ENCODE measurements around the gene MGRN1. TPM values are rescaled to one million over a fixed set of nuclear protein-coding genes. Genes with fewer than 3 reads are reported as not detected.

MGRN1 gene
- total RNA-seq, 2 donors from 2014 or later = 56.0 to 64.5 TPM

GRCh38 chr16:4677994-4678393, 53.4 kb downstream of the MGRN1 start:
- H3K4me3 ChIP-seq = no peak overlapping the region
- H3K36me3 ChIP-seq = peaks cover 40% of the 10 kb centered on the region
- no peak overlapping the region for H3K27ac ChIP-seq
- no peaks in the 10 kb centered on the region for H3K4me1 ChIP-seq (ENCODE audit: control insufficient read depth in 1 of 2, low read depth in 2 of 2)
- H3K27me3 ChIP-seq (replicated peaks; ENCODE audit: insufficient read depth) = no peaks in the 10 kb centered on the region
- H3K9me3 ChIP-seq = no peaks in the 10 kb centered on the region
- no peak for ATAC-seq (ENCODE audit: insufficient number of reproducible peaks, low FRiP score, low read depth)
- no peak for DNase-seq (ENCODE audit: low spot score)
- no peak for TF ChIP-seq CTCF (IDR thresholded peaks at IDR 0.05)

GRCh38 chr16:4678596-4678995, 54.0 kb downstream of the MGRN1 start:
- Histone ChIP-seq H3K27me3 (replicated peaks; ENCODE audit: insufficient read depth) (no peaks in the 10 kb centered on the region), H3K4me1 (ENCODE audit: control insufficient read depth in 1 of 2, low read depth in 2 of 2) (no peaks in the 10 kb centered on the region), H3K27ac (no peak overlapping the region), H3K4me3 (no peak overlapping the region), H3K9me3 (no peaks in the 10 kb centered on the region), H3K36me3 (peaks cover 35% of the 10 kb centered on the region)
- TF ChIP-seq CTCF (IDR thresholded peaks at IDR 0.05) = no peak
- DNase-seq (ENCODE audit: low spot score) (no peak), ATAC-seq (ENCODE audit: insufficient number of reproducible peaks, low FRiP score, low read depth) (no peak)

GRCh38 chr16:4679156-4679849, 54.7 kb downstream of the MGRN1 start:
- no peaks in the 10 kb centered on the region for H3K27me3 ChIP-seq (replicated peaks; ENCODE audit: insufficient read depth)
- DNase-seq (ENCODE audit: low spot score) (no peak), ATAC-seq (ENCODE audit: insufficient number of reproducible peaks, low FRiP score, low read depth) (no peak)
- no peaks in the 10 kb centered on the region for H3K4me1 ChIP-seq (ENCODE audit: control insufficient read depth in 1 of 2, low read depth in 2 of 2)
- TF ChIP-seq CTCF (IDR thresholded peaks at IDR 0.05) = no peak
- no peak overlapping the region for H3K27ac ChIP-seq
- H3K4me3 ChIP-seq = no peak overlapping the region
- H3K36me3 ChIP-seq = peaks cover 41% of the 10 kb centered on the region
- H3K9me3 ChIP-seq = no peaks in the 10 kb centered on the region

GRCh38 chr16:4679850-4680636, 55.4 kb downstream of the MGRN1 start:
- Histone ChIP-seq H3K36me3 (peaks cover 47% of the 10 kb centered on the region), H3K4me3 (no peak overlapping the region), H3K9me3 (no peaks in the 10 kb centered on the region), H3K27me3 (replicated peaks; ENCODE audit: insufficient read depth) (no peaks in the 10 kb centered on the region), H3K4me1 (ENCODE audit: control insufficient read depth in 1 of 2, low read depth in 2 of 2) (no peaks in the 10 kb centered on the region), H3K27ac (no peak overlapping the region)
- DNase-seq (ENCODE audit: low spot score) = no peak
- TF ChIP-seq CTCF (IDR thresholded peaks at IDR 0.05) = no peak
- no peak for ATAC-seq (ENCODE audit: insufficient number of reproducible peaks, low FRiP score, low read depth)

- H3K27me3 ChIP-seq (replicated peaks; ENCODE audit: insufficient read depth) = no peaks in the 10 kb centered on the region
- no peak for TF ChIP-seq CTCF (IDR thresholded peaks at IDR 0.05)
- H3K9me3 ChIP-seq = no peaks in the 10 kb centered on the region
- ATAC-seq (ENCODE audit: insufficient number of reproducible peaks, low FRiP score, low read depth) (no peak), DNase-seq (ENCODE audit: low spot score) (no peak)
- no peak overlapping the region for H3K4me3 ChIP-seq
- no peaks in the 10 kb centered on the region for H3K4me1 ChIP-seq (ENCODE audit: control insufficient read depth in 1 of 2, low read depth in 2 of 2)
- H3K27ac ChIP-seq = no peak overlapping the region
- H3K36me3 ChIP-seq = peaks cover 50% of the 10 kb centered on the region
Measured at GRCh38 chr16:4680673-4681470, 56.2 kb downstream of the MGRN1 start.

Measured in thoracic aorta (tissue), 2 donors.